GM15510 (cell line): ENCODE results near the gene LGMN.

Source experiments
- POLR2A ChIP-seq: IDR thresholded peaks from 3 replicates; pipeline ENCODE4 v1.6.1; 2011; ENCODE audit warnings: borderline replicate concordance; ENCODE audit not compliant: insufficient read length; ENCODE audit errors: extremely low read depth

The LGMN gene

DNA sequence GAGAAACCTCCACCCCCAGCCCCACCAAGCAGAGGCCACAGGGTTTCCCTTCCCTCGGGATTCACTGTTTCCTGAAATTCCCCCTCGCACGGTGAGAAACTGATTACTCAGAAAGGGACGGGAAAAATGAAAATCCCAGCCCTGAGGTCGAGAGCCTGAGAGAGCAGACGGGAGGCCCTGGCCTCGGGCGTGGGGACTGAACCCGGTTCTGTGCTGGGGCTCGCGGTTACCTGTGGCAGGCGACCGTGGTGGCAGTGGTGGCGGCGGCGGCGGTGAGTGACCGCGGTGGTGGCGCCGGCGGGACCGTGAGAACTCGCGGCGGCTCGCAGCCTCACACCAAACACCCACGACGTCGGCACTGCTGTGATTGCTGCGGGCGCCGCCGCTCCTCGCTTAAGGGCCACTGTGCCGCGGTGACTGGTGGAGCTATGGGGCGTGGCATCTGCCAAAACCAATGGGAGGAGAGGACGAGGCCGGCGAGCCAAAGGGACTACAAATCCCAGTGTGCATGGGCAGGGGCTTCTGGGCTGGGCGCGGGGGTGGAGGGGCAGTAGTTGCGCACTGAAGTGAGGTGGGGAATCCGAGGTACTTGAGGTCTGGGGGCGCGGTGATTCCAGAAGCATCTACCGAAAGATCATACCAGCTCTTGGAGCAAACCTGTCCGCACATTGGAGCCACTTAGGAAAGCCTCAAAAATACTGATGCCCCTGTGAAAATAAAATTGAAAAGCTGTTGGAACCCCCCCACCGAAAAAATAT, at the start of gene LGMN:
TSS of gene LGMN (minus strand) at position 369 of the 758 bp plus-strand sequence. CDS start 15,841 bp downstream, outside the sequence.
- peak; percentile 92 for TF ChIP-seq POLR2A

DNA sequence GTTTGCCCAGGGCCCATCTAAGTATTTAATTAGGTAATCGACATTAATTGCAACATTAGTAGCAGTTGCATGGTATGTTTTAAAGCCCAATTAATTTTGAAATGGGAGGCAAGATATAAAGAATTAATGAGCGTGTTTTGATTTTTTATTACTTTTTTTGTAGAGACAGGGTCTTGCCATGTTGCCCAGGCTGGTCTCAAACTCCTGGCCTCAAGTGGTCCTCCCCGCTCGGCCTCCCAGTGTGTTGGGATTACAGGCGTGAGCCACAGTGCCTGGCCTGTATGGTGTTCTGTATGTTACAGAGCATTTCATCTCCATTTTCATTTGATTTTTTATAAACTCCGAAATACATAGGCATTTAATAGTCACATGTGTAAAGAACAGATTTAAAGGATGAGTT, 46.5 kb upstream of the LGMN start:
- no peak for TF ChIP-seq POLR2A

GRCh38 chr14:92794547-92794941, 46.1 kb upstream of the LGMN start:
- no peak for TF ChIP-seq POLR2A

GRCh38 chr14:92793709-92794546, 45.5 kb upstream of the LGMN start, which contains the start of gene GOLGA5:
Gene GOLGA5, plus strand, starts transcription at chr14:92794305. Its CDS starts 3,133 bp downstream, at chr14:92797438.
- peak; percentile 84 for TF ChIP-seq POLR2A

GRCh38 chr14:92792885-92793284, 44.5 kb upstream of the LGMN start:
- TF ChIP-seq POLR2A: no peak

- TF ChIP-seq POLR2A: no peak
Observed at GRCh38 chr14:92789457-92790089, 41.1 kb upstream of the LGMN start.

DNA sequence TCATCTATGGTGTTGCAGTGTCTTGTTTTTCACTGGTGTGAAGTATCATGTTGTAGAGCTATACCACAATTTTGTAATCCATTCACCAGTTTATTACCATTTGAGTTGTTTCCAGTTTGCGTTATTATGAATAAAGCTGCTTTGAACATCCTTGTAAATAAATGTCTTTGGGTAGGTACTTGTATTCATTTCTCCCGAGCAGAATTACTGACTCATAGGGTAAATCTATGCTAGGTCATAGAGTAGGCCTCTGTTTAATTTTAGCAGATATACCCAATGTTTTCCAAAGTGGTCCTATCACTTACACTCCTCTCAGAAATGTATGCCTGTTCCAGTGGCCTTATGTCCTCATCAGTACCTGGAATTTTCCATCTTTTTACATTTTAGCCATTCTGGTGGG, 39.1 kb upstream of the LGMN start:
- no peak for TF ChIP-seq POLR2A

- TF ChIP-seq POLR2A: no peak
Observed at GRCh38 chr14:92786427-92786756, 38.0 kb upstream of the LGMN start.

GRCh38 chr14:92785667-92786426, 37.4 kb upstream of the LGMN start:
- TF ChIP-seq POLR2A: no peak

- TF ChIP-seq POLR2A: no peak
Observed at GRCh38 chr14:92783813-92784431, 35.5 kb upstream of the LGMN start.

GRCh38 chr14:92781350-92781749, 32.9 kb upstream of the LGMN start:
- TF ChIP-seq POLR2A: no peak

- TF ChIP-seq POLR2A: no peak
Observed at GRCh38 chr14:92780444-92781232, 32.2 kb upstream of the LGMN start.

DNA sequence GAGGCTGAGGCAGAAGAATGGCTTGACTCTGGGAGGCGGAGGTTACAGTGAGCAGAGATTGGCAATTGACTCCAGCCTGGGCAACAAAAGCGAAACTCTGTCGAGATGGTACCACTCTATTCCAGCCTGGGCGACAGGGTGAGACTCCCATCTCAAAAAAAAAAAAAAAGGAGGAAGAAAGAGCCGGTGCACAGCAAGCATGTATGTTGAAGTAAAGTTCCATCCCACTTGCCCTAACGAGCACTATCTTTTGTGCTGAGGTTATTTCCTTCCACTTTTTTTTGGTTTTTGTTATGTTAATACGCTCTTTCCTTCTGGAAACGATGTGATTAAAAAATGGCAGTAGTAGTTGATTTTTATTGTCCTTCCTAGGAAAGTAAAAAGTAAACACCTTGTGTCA, 26.1 kb upstream of the LGMN start:
- no peak for TF ChIP-seq POLR2A
